ENCODE measurements around the gene ZXDC. TPM values are rescaled to one million over a fixed set of nuclear protein-coding genes. Genes with fewer than 3 reads are reported as not detected.

ZXDC gene
- polyA plus RNA-seq, 1 experiment: 9.5 TPM

GRCh38 chr3:126407412-126408044 is 68.2 kb downstream of the ZXDC start:
- TF ChIP-seq, protein P1, sequence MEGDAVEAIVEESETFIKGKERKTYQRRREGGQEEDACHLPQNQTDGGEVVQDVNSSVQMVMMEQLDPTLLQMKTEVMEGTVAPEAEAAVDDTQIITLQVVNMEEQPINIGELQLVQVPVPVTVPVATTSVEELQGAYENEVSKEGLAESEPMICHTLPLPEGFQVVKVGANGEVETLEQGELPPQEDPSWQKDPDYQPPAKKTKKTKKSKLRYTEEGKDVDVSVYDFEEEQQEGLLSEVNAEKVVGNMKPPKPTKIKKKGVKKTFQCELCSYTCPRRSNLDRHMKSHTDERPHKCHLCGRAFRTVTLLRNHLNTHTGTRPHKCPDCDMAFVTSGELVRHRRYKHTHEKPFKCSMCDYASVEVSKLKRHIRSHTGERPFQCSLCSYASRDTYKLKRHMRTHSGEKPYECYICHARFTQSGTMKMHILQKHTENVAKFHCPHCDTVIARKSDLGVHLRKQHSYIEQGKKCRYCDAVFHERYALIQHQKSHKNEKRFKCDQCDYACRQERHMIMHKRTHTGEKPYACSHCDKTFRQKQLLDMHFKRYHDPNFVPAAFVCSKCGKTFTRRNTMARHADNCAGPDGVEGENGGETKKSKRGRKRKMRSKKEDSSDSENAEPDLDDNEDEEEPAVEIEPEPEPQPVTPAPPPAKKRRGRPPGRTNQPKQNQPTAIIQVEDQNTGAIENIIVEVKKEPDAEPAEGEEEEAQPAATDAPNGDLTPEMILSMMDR (IDR thresholded peaks at IDR 0.05; ENCODE audit: low read depth, low read length): no peak
- peaks cover 16% of the 10 kb centered on the region for H3K27me3 ChIP-seq (ENCODE audit: control insufficient read depth, insufficient read depth, low read length)
- DNase-seq (ENCODE audit: low read depth, low spot score): no peak
- no peaks in the 10 kb centered on the region for H3K9me3 ChIP-seq (ENCODE audit: control insufficient read depth, insufficient read depth, low read length)
- no peak overlapping the region for H3K27ac ChIP-seq (ENCODE audit: low read depth, low read length)
- no peak overlapping the region for H3K4me3 ChIP-seq (ENCODE audit: low read depth, low read length)
- CTCF ChIA-PET: no interaction called here
- POLR2A ChIA-PET: no interaction called here

- H3K27me3 ChIP-seq (ENCODE audit: control insufficient read depth, insufficient read depth, low read length): peaks cover 12% of the 10 kb centered on the region
- no peak for DNase-seq (ENCODE audit: low read depth, low spot score)
- no peak overlapping the region for H3K4me3 ChIP-seq (ENCODE audit: low read depth, low read length)
- CTCF ChIA-PET: no interaction called here
- TF ChIP-seq, protein P1 (IDR thresholded peaks at IDR 0.05; ENCODE audit: low read depth, low read length): no peak
- POLR2A ChIA-PET: no interaction called here
- H3K9me3 ChIP-seq (ENCODE audit: control insufficient read depth, insufficient read depth, low read length): no peaks in the 10 kb centered on the region
- no peak overlapping the region for H3K27ac ChIP-seq (ENCODE audit: low read depth, low read length)
Measured at GRCh38 chr3:126406389-126407296, 69.0 kb downstream of the ZXDC start.

- DNase-seq (ENCODE audit: low read depth, low spot score): no peak
- H3K27me3 ChIP-seq (ENCODE audit: control insufficient read depth, insufficient read depth, low read length): peaks cover 15% of the 10 kb centered on the region
- CTCF ChIA-PET: no interaction called here
- H3K27ac ChIP-seq (ENCODE audit: low read depth, low read length): no peak overlapping the region
- no peaks in the 10 kb centered on the region for H3K9me3 ChIP-seq (ENCODE audit: control insufficient read depth, insufficient read depth, low read length)
- POLR2A ChIA-PET: no interaction called here
- no peak overlapping the region for H3K4me3 ChIP-seq (ENCODE audit: low read depth, low read length)
- TF ChIP-seq, protein P1 (IDR thresholded peaks at IDR 0.05; ENCODE audit: low read depth, low read length): no peak
Measured at GRCh38 chr3:126402666-126403302, 72.9 kb downstream of the ZXDC start.

- Histone ChIP-seq H3K4me3 (ENCODE audit: low read depth, low read length) (no peak overlapping the region), H3K27ac (ENCODE audit: low read depth, low read length) (no peak overlapping the region), H3K27me3 (ENCODE audit: control insufficient read depth, insufficient read depth, low read length) (peaks cover 12% of the 10 kb centered on the region), H3K9me3 (ENCODE audit: control insufficient read depth, insufficient read depth, low read length) (no peaks in the 10 kb centered on the region)
- TF ChIP-seq, protein P1 (IDR thresholded peaks at IDR 0.05; ENCODE audit: low read depth, low read length): no peak
- ChIA-PET POLR2A (no interaction called here), CTCF (no interaction called here)
- no peak for DNase-seq (ENCODE audit: low read depth, low spot score)
Measured at GRCh38 chr3:126402178-126402577, 73.5 kb downstream of the ZXDC start.

Data from AG04450 (cell line).